HL-60 (cell line): ENCODE measurements around the gene SETD7.

Experiments
- DNase-seq, 2 experiments: peaks; one replicate each; pipeline ENCODE4 v3.0.0-alpha.2; 2010 to 2020; ENCODE audit warnings: low read depth in 1 of 2, low spot score in 1 of 2
- H3K27ac ChIP-seq: fragments of 250-450 bp; sonication (Bioruptor Pico); replicated peaks from 2 replicates; pipeline ENCODE4 v1.5.1; 2020; ENCODE audit warnings: mild to moderate bottlenecking, moderate library complexity
- H3K27me3 ChIP-seq: fragments of 250-450 bp; sonication (Bioruptor Pico); 2 replicates; pipeline ENCODE4 v1.5.1; 2021; ENCODE audit warnings: mild to moderate bottlenecking, moderate library complexity; ENCODE audit not compliant: insufficient read depth, poor library complexity, severe bottlenecking
- H3K4me3 ChIP-seq: replicated peaks from 2 replicates; pipeline ENCODE4 v1.5.1; 2011; ENCODE audit warnings: mild to moderate bottlenecking, control low read depth, low read length; ENCODE audit not compliant: insufficient read depth
- CTCF ChIP-seq: IDR thresholded peaks from one replicate; pipeline ENCODE4 v1.5.1; 2011; ENCODE audit warnings: low read length, control low read depth, inconsistent platforms; ENCODE audit not compliant: insufficient read depth
- GABPA ChIP-seq: IDR thresholded peaks from 2 replicates; pipeline ENCODE4 v1.6.1; 2012; ENCODE audit warnings: low read depth
- POLR2AphosphoS5 ChIP-seq: IDR thresholded peaks from 2 replicates; pipeline ENCODE4 v1.6.1; 2012; ENCODE audit warnings: low read depth
- REST ChIP-seq: IDR thresholded peaks from 2 replicates; pipeline ENCODE4 v1.6.1; 2012; ENCODE audit warnings: low read depth; ENCODE audit not compliant: insufficient replicate concordance
- SPI1 ChIP-seq: IDR thresholded peaks from 2 replicates; pipeline ENCODE4 v1.6.1; 2012; ENCODE audit warnings: low read depth, mild to moderate bottlenecking, borderline replicate concordance

SETD7 gene

GRCh38 chr4:139575072-139575471 is 19.1 kb upstream of the SETD7 start:
- no peak for DNase-seq
- H3K4me3 ChIP-seq, result no peak overlapping the region
- no peak overlapping the region for H3K27ac ChIP-seq
- no peaks in the 10 kb centered on the region for H3K27me3 ChIP-seq
- TF ChIP-seq CTCF, result no peak

DNA sequence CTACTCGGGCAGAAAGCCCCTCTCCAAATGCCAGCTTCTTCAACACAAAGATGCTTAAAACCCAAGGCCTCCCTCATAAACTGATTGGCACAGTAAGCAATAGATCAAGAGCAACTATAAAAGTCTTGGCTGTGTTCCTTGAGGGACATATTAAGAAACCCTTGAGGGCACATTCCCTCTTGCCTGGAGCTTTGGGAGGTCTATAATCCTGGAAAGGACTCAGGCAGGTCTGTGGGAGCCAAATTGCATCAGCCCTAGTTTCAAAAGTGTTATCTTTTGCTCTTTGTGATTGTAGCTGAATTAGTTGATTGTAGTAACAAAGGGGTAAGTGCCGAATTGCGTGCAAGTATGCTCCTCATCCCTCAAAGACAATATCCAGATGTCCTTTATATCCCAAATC is 18.6 kb upstream of the SETD7 start:
- no peak for DNase-seq
- Histone ChIP-seq H3K4me3 (no peak overlapping the region), H3K27me3 (no peaks in the 10 kb centered on the region), H3K27ac (no peak overlapping the region)
- no peak for TF ChIP-seq GABPA
- no peak for TF ChIP-seq SPI1
- no peak for TF ChIP-seq CTCF
- no peak for TF ChIP-seq POLR2AphosphoS5
- TF ChIP-seq REST, result no peak

GRCh38 chr4:139568206-139568955 is 12.4 kb upstream of the SETD7 start:
- Histone ChIP-seq H3K4me3 (no peak overlapping the region), H3K27ac (no peak overlapping the region), H3K27me3 (no peaks in the 10 kb centered on the region)
- no peak for DNase-seq
- no peak for TF ChIP-seq POLR2AphosphoS5
- TF ChIP-seq REST, result no peak
- no peak for TF ChIP-seq CTCF
- TF ChIP-seq SPI1, result no peak
- no peak for TF ChIP-seq GABPA
